Left ventricle myocardium inferior (tissue), 1 donor: ENCODE results near the gene CHD2. TPM values are rescaled to one million over a fixed set of nuclear protein-coding genes. Genes with fewer than 3 reads are reported as not detected.
A peak's percentile ranks its signal among the peaks of the same experiment; 100 is the strongest.

Experiments
- DNase-seq: peaks from one replicate; pipeline ENCODE4 v3.0.0-alpha.2; 2020
- H3K27ac ChIP-seq: fragments of 200-600 bp; replicated peaks from 2 replicates; pipeline ENCODE4 v1.8.0; 2021
- H3K27me3 ChIP-seq: fragments of 200-600 bp; 2 replicates; pipeline ENCODE4 v1.8.0; 2021; ENCODE audit warnings: low read depth
- H3K36me3 ChIP-seq: fragments of 200-600 bp; 2 replicates; pipeline ENCODE4 v1.8.0; 2021
- H3K4me1 ChIP-seq: fragments of 200-600 bp; 2 replicates; pipeline ENCODE4 v1.8.0; 2021
- H3K4me3 ChIP-seq: fragments of 200-600 bp; 2 replicates; pipeline ENCODE4 v1.8.0; 2021; ENCODE audit warnings: mild to moderate bottlenecking, moderate library complexity
- H3K9me3 ChIP-seq: fragments of 200-600 bp; replicated peaks from 2 replicates; pipeline ENCODE4 v1.8.0; 2021
- intact Hi-C: fragments of 100-400 bp; cut with micrococcal nuclease; formaldehyde crosslinking; loops from one replicate; pipeline ENCODE4 v1.11.0; 2022
- total RNA-seq: library from RNA; stranded (reverse); fragmentation: NEBNext Ultra II Directional; extraction: Animal tissue kit (Norgen Biotek cat#: 25700); gene quantifications from one replicate; pipeline ENCODE4 v1.2.1, GENCODE V29; 2021
- TF ChIP-seq, protein P1 (sequence below): fragments of 200-600 bp; IDR thresholded peaks from 2 replicates; pipeline ENCODE4 v1.8.0; 2021; ENCODE audit warnings: antibody characterized with exemption, mild to moderate bottlenecking, borderline replicate concordance
- donor health status: DM: no; HTN: yes; CAD: no; lungs with severe emphysema.

Gene CHD2
- total RNA-seq, 1 donor from 2014 or later: 41.3 TPM

DNA sequence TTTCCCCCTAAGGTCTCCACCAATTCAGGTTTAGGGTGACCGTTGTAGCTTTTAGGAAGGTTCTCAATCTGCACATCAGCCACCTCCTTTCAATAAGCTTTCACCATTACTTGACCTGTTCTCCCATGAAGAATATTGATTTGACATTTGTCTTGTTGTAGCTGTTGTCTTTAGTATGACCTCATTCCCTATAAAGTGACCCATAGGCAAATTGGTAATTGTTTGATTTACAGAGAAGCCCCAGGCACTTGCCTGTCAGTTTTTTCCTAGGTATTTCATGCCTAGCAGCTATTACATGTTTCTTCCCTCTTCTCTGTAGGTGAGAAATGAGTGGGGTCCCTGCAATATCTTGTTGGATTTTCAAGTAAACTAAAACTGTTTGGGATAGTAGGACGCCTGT is 36.0 kb downstream of the CHD2 start:
- Histone ChIP-seq H3K27ac (no peak overlapping the region), H3K4me3 (no peak overlapping the region), H3K4me1 (peaks cover 6% of the 10 kb centered on the region), H3K9me3 (no peaks in the 10 kb centered on the region), H3K27me3 (no peaks in the 10 kb centered on the region), H3K36me3 (peaks cover 94% of the 10 kb centered on the region)
- intact Hi-C loops: loop anchor here (10.0 kb wide), 1 partner anchor 49 kb away; no protein-coding TSS in a partner anchor
- TF ChIP-seq, protein P1, sequence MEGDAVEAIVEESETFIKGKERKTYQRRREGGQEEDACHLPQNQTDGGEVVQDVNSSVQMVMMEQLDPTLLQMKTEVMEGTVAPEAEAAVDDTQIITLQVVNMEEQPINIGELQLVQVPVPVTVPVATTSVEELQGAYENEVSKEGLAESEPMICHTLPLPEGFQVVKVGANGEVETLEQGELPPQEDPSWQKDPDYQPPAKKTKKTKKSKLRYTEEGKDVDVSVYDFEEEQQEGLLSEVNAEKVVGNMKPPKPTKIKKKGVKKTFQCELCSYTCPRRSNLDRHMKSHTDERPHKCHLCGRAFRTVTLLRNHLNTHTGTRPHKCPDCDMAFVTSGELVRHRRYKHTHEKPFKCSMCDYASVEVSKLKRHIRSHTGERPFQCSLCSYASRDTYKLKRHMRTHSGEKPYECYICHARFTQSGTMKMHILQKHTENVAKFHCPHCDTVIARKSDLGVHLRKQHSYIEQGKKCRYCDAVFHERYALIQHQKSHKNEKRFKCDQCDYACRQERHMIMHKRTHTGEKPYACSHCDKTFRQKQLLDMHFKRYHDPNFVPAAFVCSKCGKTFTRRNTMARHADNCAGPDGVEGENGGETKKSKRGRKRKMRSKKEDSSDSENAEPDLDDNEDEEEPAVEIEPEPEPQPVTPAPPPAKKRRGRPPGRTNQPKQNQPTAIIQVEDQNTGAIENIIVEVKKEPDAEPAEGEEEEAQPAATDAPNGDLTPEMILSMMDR: no peak
- no peak for DNase-seq

DNA sequence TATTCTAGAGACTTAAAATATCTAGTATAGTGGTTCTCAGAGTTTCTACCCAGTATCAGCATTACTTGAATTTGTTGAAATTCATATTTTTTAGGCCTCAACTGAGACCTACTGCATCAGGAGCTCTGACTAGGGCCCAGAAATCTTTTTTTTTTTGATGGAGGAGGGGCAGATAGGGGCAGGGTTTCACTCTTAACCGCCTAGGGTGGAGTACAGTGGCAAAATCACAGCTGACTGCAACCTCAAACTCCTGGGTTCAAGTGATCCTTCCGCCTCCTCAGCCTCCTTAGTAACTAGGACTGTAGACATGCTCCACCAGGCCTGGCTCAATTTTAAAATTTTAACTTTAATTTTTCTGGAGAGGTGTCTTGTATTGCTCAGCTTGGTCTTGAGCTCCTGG is 36.6 kb downstream of the CHD2 start:
- intact Hi-C loops: loop anchor here (10.0 kb wide), 1 partner anchor 48 kb away; no protein-coding TSS in a partner anchor
- Histone ChIP-seq H3K27ac (no peak overlapping the region), H3K4me1 (peaks cover 9% of the 10 kb centered on the region), H3K27me3 (no peaks in the 10 kb centered on the region), H3K36me3 (peaks cover 94% of the 10 kb centered on the region), H3K9me3 (no peaks in the 10 kb centered on the region), H3K4me3 (no peak overlapping the region)
- DNase-seq: no peak
- TF ChIP-seq, protein P1: no peak

DNA sequence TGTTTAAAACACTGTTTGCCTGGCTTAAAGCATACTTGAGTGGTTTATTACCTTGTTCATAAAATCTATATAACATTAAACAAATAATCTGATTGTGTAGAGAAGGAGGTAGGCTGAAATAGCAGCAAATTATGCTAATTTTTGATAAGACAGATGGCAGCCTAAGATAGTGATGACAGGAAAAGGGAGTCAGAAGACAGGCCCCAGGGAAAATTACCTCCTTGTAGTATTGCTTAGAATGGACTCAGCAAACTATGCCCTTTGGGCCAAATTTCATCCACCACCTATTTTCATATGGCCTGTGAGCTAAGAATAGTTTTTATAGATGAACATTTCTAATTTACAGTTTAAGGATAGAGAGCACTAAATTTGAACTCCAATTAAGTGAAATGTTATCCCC is 37.8 kb downstream of the CHD2 start:
- Histone ChIP-seq H3K27me3 (no peaks in the 10 kb centered on the region), H3K4me1 (peaks cover 9% of the 10 kb centered on the region), H3K36me3 (peaks cover 95% of the 10 kb centered on the region), H3K27ac (no peak overlapping the region), H3K9me3 (no peaks in the 10 kb centered on the region), H3K4me3 (no peak overlapping the region)
- TF ChIP-seq, protein P1: no peak
- intact Hi-C loops: loop anchor here (10.0 kb wide), 1 partner anchor 47 kb away; no protein-coding TSS in a partner anchor
- no peak for DNase-seq

DNA sequence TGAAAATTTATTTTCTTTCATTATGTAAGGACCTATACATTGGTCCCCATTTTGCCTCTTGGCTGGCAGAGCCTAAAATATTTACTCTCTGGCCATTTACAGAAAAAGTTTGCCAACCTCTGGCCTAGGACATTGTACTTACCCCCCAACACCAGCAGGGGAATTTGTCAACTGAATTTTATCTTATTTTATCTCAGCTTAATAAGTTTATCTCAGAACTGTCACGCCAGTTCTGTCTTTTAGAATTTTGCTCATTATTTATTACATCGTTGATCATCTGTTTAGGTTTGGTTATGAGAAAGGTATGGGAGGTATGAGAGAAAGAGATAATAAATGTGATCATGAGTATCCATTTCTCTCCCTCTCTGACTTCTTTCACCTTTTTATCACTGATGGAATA is 38.3 kb downstream of the CHD2 start:
- intact Hi-C loops: loop anchor here (10.0 kb wide), 1 partner anchor 46 kb away; no protein-coding TSS in a partner anchor
- Histone ChIP-seq H3K27me3 (no peaks in the 10 kb centered on the region), H3K4me1 (peaks cover 9% of the 10 kb centered on the region), H3K36me3 (peaks cover 95% of the 10 kb centered on the region), H3K9me3 (no peaks in the 10 kb centered on the region), H3K27ac (no peak overlapping the region), H3K4me3 (no peak overlapping the region)
- no peak for DNase-seq
- TF ChIP-seq, protein P1: peak; percentile 31

DNA sequence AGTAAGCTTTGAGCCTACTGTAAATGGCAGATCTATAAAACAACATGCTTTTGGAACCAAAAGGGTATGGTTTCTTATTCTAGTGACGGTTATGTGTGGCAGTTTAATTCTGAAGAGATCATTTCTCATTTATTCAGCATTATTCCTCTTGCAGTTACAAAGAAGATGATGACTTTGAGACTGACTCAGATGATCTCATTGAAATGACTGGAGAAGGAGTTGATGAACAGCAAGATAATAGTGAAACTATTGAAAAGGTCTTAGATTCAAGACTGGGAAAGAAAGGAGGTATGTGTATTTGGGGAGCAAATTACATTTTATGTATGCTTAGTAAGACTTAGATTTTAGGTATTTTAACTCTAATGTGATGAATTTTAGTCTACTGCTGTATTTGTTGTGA is 41.5 kb downstream of the CHD2 start:
- no peak overlapping the region for H3K27ac ChIP-seq
- no peaks in the 10 kb centered on the region for H3K27me3 ChIP-seq
- H3K9me3 ChIP-seq: no peaks in the 10 kb centered on the region
- no peak for DNase-seq
- TF ChIP-seq, protein P1: no peak
- peaks cover 12% of the 10 kb centered on the region for H3K4me1 ChIP-seq
- no peak overlapping the region for H3K4me3 ChIP-seq
- intact Hi-C loops: no loop called here
- peaks cover 97% of the 10 kb centered on the region for H3K36me3 ChIP-seq
